Measurements from ENCODE around the gene AGXT2.
"Not testable (repeated sequence)": the region's sequence is repeated elsewhere in the genome, so short reads cannot be mapped to it uniquely, and the experiment has no call there.

GRCh38 chr5:34971655-34972054 is 76.1 kb downstream of the AGXT2 start:
- TF ChIP-seq IRF1 (CRISPR knock-in tag; IDR thresholded peaks at IDR 0.05; ENCODE audit: borderline replicate concordance); RNF219 (CRISPR knock-in tag; IDR thresholded peaks at IDR 0.05); RB1 (IDR thresholded peaks at IDR 0.05; ENCODE audit: low read depth); CTCF (IDR thresholded peaks at IDR 0.05 in 2 of 3, conservative IDR thresholded peaks at IDR 0.05 in 1 of 3; ENCODE audit: insufficient read depth in 2 of 3, low read depth in 1 of 3, low read length in 3 of 3); JUND (IDR thresholded peaks at IDR 0.05; ENCODE audit: borderline replicate concordance, low read depth, low read length); JUND (tag; IDR thresholded peaks at IDR 0.05; ENCODE audit: borderline replicate concordance, low read depth, low read length); MED1 (CRISPR knock-in tag; IDR thresholded peaks at IDR 0.05; ENCODE audit: borderline replicate concordance); SIN3A (IDR thresholded peaks at IDR 0.05; ENCODE audit: borderline replicate concordance in 2 of 2, control insufficient read depth in 1 of 2, low read depth in 2 of 2, low read length in 2 of 2); ZNF354B (CRISPR knock-in tag; IDR thresholded peaks at IDR 0.05); SMAD3 (CRISPR knock-in tag; conservative IDR thresholded peaks at IDR 0.05); BDP1 (IDR thresholded peaks at IDR 0.05; ENCODE audit: insufficient read depth, insufficient read length); TBP (optimal IDR thresholded peaks at IDR 0.05; ENCODE audit: low read depth, low read length); GABPA (tag; conservative IDR thresholded peaks at IDR 0.05; ENCODE audit: low read depth): not testable (repeated sequence)

All from K562 (cell line).